ENCODE measurements around the gene LRRC8C. TPM values are rescaled to one million over a fixed set of nuclear protein-coding genes. Genes with fewer than 3 reads are reported as not detected.

Gene LRRC8C
- total RNA-seq, 1 experiment from 2014 or later = 3.5 TPM

DNA sequence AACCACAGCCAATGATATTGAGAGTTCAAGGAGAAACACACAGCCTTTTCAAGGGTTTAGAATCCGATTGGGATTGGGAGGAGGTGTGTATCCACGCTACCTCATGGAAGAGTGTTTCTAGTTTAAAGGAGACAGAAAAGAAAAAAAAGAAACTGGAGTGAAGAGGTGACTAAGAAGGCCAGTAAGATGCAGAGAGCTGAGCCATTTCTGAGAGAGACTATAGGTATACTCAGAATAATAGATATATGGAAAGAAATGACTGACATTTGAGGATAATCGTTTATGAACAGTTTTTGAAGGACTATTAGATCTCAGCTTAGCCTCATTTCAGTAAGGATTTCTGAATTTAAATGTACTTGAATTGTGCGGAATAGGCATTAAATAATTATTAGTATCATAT, 42.8 kb downstream of the LRRC8C start:
- Mint-ChIP-seq H3K27ac (ENCODE audit: unreplicated experiment) (no peak overlapping the region), H3K36me3 (ENCODE audit: insufficient read depth, unreplicated experiment) (no peaks in the 10 kb centered on the region), H3K4me1 (ENCODE audit: low read depth, unreplicated experiment) (no peaks in the 10 kb centered on the region), H3K27me3 (ENCODE audit: unreplicated experiment) (no peaks in the 10 kb centered on the region), H3K9me3 (ENCODE audit: low read depth, unreplicated experiment) (no peaks in the 10 kb centered on the region), H3K4me3 (ENCODE audit: low read depth, unreplicated experiment) (no peak overlapping the region)
- DNase-seq = no peak
- no TSS peak for BruUV-seq (replicated peaks)
- TF ChIP-seq CTCF (IDR thresholded peaks at IDR 0.05; ENCODE audit: unreplicated experiment) = no peak
- CTCF ChIA-PET = no interaction called here
- intact Hi-C loops (cut with micrococcal nuclease; ENCODE audit: unreplicated experiment) = no loop called here

DNA sequence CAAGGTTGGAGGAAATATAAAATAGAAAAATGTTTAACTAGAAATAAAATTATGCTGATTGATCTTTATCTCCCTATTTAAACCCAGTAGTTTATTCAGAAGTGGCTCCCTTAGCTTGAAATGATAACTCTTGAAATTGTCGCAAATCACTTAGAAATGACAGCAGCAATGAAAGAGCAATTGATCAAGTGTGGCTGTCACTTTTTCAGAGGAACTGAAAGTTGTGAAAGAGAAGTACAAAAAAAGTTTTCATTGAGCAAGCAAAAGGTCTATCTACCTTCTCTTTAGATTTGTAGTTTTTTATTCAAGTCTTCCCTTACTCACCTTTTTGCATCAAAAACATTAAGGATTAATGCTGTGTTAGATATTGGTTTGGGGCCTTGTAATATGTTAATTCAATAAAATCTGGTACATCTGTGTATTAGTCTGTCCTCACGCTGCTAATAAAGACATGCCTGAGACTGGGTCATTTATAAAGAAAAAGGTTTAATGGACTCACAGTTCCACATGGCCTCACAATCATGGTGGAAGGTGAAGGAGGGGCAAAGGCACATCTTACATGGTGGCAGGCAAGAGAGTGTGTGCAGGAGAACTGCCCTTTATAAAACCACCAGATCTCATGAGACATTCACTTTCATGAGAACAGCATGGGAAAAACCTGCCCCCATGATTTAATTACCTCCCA, 48.3 kb downstream of the LRRC8C start:
- intact Hi-C loops (cut with micrococcal nuclease; ENCODE audit: unreplicated experiment) = no loop called here
- H3K4me3 Mint-ChIP-seq (ENCODE audit: low read depth, unreplicated experiment) = no peak overlapping the region
- no peaks in the 10 kb centered on the region for H3K36me3 Mint-ChIP-seq (ENCODE audit: insufficient read depth, unreplicated experiment)
- no peaks in the 10 kb centered on the region for H3K9me3 Mint-ChIP-seq (ENCODE audit: low read depth, unreplicated experiment)
- CTCF ChIA-PET = no interaction called here
- DNase-seq = no peak
- no peaks in the 10 kb centered on the region for H3K4me1 Mint-ChIP-seq (ENCODE audit: low read depth, unreplicated experiment)
- H3K27ac Mint-ChIP-seq (ENCODE audit: unreplicated experiment) = no peak overlapping the region
- no peak for TF ChIP-seq CTCF (IDR thresholded peaks at IDR 0.05; ENCODE audit: unreplicated experiment)
- no peaks in the 10 kb centered on the region for H3K27me3 Mint-ChIP-seq (ENCODE audit: unreplicated experiment)
- BruUV-seq (replicated peaks) = no TSS peak

GRCh38 chr1:89682611-89683010, 49.7 kb downstream of the LRRC8C start:
- no peaks in the 10 kb centered on the region for H3K9me3 Mint-ChIP-seq (ENCODE audit: low read depth, unreplicated experiment)
- H3K4me3 Mint-ChIP-seq (ENCODE audit: low read depth, unreplicated experiment) = no peak overlapping the region
- intact Hi-C loops (cut with micrococcal nuclease; ENCODE audit: unreplicated experiment) = no loop called here
- no TSS peak for BruUV-seq (replicated peaks)
- H3K27me3 Mint-ChIP-seq (ENCODE audit: unreplicated experiment) = no peaks in the 10 kb centered on the region
- H3K4me1 Mint-ChIP-seq (ENCODE audit: low read depth, unreplicated experiment) = no peaks in the 10 kb centered on the region
- CTCF ChIA-PET = no interaction called here
- TF ChIP-seq CTCF (IDR thresholded peaks at IDR 0.05; ENCODE audit: unreplicated experiment) = no peak
- no peaks in the 10 kb centered on the region for H3K36me3 Mint-ChIP-seq (ENCODE audit: insufficient read depth, unreplicated experiment)
- H3K27ac Mint-ChIP-seq (ENCODE audit: unreplicated experiment) = no peak overlapping the region
- DNase-seq = no peak

DNA sequence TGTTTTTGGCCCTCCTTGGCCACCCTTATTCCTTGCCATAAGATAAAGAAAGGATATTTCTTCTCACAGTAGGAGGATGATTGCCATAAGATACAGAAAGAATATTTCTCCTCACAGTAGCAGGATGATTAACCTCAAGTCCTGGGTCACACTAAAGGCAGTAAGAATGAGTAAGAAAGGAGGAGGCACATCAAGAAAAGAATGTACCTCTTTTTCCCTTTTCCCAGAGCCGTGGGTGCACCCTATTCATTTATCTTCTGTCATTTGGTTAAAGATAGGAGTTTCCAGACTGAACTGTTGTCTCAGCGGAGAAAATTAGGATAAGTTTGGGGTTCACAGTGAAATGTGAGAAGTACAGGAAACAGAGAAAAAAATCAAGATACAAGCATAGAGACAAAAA, 52.5 kb downstream of the LRRC8C start:
- H3K4me3 Mint-ChIP-seq (ENCODE audit: low read depth, unreplicated experiment) = no peak overlapping the region
- no peak overlapping the region for H3K27ac Mint-ChIP-seq (ENCODE audit: unreplicated experiment)
- intact Hi-C loops (cut with micrococcal nuclease; ENCODE audit: unreplicated experiment) = no loop called here
- no peaks in the 10 kb centered on the region for H3K27me3 Mint-ChIP-seq (ENCODE audit: unreplicated experiment)
- no peaks in the 10 kb centered on the region for H3K9me3 Mint-ChIP-seq (ENCODE audit: low read depth, unreplicated experiment)
- BruUV-seq (replicated peaks) = no TSS peak
- H3K4me1 Mint-ChIP-seq (ENCODE audit: low read depth, unreplicated experiment) = no peaks in the 10 kb centered on the region
- TF ChIP-seq CTCF (IDR thresholded peaks at IDR 0.05; ENCODE audit: unreplicated experiment) = no peak
- H3K36me3 Mint-ChIP-seq (ENCODE audit: insufficient read depth, unreplicated experiment) = no peaks in the 10 kb centered on the region
- CTCF ChIA-PET = no interaction called here
- DNase-seq = no peak

Measured in Calu3 (cell line).